AG04449 (cell line): ENCODE measurements around the gene MED12.

Experiments
- CTCF ChIA-PET: fragments of 350-600 bp; formaldehyde crosslinking; extraction: SDS; loops from one replicate; lab custom pipeline; 2021; ENCODE audit warnings: antibody characterized with exemption; lab: Yijun Ruan, JAX
- POLR2A ChIA-PET: fragments of 400-600, 350-600 bp; formaldehyde crosslinking; extraction: SDS; loops from one replicate; lab custom pipeline; 2020; ENCODE audit warnings: antibody characterized with exemption, inconsistent platforms; lab: Yijun Ruan, JAX
- DNase-seq: peaks from one replicate; pipeline ENCODE4 v3.0.0-alpha.2; 2010; ENCODE audit warnings: low read depth, low spot score
- H3K4me3 ChIP-seq: 2 replicates; pipeline ENCODE4 v1.5.1; 2011; ENCODE audit warnings: low read depth, mild to moderate bottlenecking, control low read depth, low read length
- TF ChIP-seq, protein P1 (sequence below): IDR thresholded peaks from one replicate; pipeline ENCODE4 v1.5.1; 2011; ENCODE audit warnings: mild to moderate bottlenecking, moderate library complexity, low read length, control low read depth, inconsistent platforms; ENCODE audit not compliant: insufficient read depth; ENCODE audit errors: missing control alignments

The MED12 gene

DNA sequence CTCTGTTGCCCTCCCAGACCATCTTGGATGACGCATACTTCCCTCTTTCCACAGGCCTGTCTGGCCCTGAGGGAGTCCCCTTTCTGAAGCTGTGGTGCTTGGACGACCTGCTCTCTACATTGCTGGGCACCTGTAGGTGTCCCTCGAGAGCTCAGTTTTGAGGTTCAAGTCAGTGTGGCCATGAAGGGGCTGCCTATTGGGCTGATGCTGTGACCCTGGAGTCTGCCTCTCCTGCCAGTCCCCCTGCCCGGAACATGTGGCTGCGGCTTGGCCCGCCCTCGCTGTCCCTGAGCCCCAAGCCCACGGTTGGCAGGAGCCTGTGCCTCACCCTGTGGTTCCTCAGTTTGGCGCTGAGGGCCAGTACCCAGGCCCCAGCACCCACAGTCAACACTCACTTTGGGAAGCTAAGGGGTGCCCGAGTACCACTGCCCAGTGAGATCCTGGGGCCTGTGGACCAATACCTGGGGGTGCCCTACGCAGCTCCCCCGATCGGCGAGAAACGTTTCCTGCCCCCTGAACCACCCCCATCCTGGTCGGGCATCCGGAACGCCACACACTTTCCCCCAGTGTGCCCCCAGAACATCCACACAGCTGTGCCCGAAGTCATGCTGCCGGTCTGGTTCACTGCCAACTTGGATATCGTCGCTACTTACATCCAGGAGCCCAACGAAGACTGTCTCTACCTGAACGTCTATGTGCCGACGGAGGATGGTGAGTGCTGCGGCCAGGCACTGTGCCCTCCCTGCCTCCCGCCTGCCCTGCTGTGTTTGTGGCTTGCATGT is 29.3 kb downstream of the MED12 start:
- ChIA-PET POLR2A (no interaction called here), CTCF (interaction anchor here (1.3 kb wide), 1 partner anchor 19 kb away, joined by 4 read pairs; no protein-coding TSS in a partner anchor)
- TF ChIP-seq, protein P1, sequence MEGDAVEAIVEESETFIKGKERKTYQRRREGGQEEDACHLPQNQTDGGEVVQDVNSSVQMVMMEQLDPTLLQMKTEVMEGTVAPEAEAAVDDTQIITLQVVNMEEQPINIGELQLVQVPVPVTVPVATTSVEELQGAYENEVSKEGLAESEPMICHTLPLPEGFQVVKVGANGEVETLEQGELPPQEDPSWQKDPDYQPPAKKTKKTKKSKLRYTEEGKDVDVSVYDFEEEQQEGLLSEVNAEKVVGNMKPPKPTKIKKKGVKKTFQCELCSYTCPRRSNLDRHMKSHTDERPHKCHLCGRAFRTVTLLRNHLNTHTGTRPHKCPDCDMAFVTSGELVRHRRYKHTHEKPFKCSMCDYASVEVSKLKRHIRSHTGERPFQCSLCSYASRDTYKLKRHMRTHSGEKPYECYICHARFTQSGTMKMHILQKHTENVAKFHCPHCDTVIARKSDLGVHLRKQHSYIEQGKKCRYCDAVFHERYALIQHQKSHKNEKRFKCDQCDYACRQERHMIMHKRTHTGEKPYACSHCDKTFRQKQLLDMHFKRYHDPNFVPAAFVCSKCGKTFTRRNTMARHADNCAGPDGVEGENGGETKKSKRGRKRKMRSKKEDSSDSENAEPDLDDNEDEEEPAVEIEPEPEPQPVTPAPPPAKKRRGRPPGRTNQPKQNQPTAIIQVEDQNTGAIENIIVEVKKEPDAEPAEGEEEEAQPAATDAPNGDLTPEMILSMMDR, result no peak
- DNase-seq, result no peak
- H3K4me3 ChIP-seq, result no peak overlapping the region

DNA sequence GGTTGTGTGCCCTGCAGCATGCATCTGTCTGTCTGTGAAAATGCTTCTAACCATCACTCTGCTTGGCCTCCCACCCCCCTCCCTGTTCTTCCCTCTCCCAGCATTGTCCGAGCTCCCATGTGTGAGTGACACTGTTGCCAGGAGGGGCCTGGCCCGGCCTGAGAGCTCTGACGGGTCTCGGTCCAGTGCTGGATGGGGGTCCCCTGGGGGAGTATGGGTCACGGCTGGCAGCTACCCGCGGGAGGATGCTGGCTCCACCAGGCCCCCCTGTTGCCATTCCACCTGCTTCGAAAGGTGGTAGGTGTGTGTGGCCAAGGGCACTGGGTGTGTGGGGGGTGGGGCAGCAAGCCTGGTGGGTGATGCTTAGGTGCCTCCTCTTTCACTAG is 29.9 kb downstream of the MED12 start:
- POLR2A ChIA-PET, result no interaction called here
- DNase-seq, result no peak
- TF ChIP-seq, protein P1, result no peak
- CTCF ChIA-PET, result interaction anchor here (1.3 kb wide), 1 partner anchor 19 kb away, joined by 4 read pairs; no protein-coding TSS in a partner anchor
- H3K4me3 ChIP-seq, result no peak overlapping the region

DNA sequence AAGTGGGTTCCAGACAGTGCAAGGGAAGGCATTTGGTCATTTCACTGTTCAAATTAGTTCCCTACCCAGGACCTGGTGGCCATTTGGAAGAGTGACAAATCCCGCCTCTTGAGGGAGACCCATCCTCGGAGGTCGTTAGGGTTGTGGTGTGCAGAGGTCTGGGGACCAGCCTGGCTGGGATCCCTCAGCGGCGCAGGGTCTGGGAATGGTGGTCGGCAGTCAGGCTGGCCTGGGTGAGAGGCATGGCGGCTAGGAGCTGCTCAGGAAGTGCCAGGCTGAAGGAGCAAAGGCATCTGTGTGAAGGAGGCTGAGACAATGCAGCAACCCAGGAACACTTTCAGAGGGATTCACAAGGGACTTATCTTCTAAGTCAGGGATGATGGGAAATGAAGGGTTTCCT is 33.0 kb downstream of the MED12 start:
- CTCF ChIA-PET, result no interaction called here
- no peak for DNase-seq
- H3K4me3 ChIP-seq, result no peak overlapping the region
- TF ChIP-seq, protein P1, result no peak
- POLR2A ChIA-PET, result no interaction called here

DNA sequence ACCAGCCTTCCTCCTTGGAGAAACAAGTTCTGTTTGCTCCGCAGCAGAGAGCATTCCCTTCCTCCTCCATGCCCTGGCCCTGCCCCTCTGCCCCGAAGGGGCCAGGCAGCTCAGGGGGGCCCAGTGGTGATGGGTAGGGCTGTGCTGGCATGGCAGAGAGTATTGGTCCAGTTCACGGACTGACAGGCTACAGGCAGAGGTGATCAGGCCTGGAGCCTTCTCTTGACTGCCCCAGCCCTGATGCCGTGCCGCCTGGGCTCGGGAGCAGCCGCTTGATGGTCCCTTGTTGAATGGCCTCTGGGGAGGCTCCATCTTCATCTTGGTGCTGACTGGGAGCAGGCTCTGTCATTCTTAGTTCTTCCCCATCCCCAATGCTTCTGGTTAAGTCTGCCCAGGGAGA is 35.8 kb downstream of the MED12 start:
- TF ChIP-seq, protein P1, result no peak
- DNase-seq, result no peak
- ChIA-PET CTCF (no interaction called here), POLR2A (no interaction called here)
- no peak overlapping the region for H3K4me3 ChIP-seq

DNA sequence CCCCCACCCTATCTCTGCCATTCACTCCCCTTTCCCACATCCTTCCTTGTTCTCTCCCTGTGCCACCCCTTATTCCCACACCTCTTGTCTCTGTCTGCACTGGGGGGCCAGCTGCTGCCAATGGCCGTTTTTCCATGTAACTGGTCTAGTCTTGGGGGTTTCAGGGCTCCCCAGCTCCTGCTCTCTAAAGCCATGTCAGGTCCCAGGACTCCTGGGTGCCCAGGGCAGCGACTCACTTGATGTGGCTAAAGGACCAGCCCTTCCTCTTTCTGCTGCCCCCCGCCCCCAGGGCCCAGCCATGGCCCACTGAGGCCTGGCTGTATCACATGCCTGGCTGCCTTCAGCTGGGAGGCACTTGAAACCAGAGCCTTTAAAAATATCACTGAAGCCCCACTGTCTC is 36.2 kb downstream of the MED12 start:
- POLR2A ChIA-PET, result no interaction called here
- DNase-seq, result no peak
- CTCF ChIA-PET, result no interaction called here
- no peak overlapping the region for H3K4me3 ChIP-seq
- TF ChIP-seq, protein P1, result no peak

DNA sequence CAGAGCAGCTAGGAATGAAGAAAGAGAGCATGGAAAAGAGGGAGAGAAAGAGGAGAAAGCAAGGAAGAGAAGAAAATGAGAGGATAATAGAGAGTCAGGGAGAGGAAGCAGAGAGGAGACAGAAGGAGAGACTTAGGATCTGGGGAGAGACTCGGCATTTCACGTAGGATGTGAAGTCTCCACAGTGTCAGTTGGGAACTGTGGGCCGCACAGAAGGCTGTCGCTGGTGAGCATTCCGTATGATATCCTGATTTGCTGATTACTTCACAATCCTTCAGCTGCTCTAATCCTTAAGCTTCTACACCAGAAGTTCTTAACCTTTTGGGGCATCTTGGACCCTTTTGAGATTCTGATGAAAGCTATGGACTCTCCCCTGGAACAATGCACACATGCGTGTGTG is 40.2 kb downstream of the MED12 start:
- POLR2A ChIA-PET, result no interaction called here
- CTCF ChIA-PET, result no interaction called here
- H3K4me3 ChIP-seq, result no peak overlapping the region
- no peak for DNase-seq
- TF ChIP-seq, protein P1, result no peak
